ENCODE data around the gene PIM1.

GRCh38 chr6:37187321-37188022, 17.5 kb downstream of the PIM1 start:
- TF ChIP-seq CTCF (conservative IDR thresholded peaks at IDR 0.05; ENCODE audit: low read depth, low read length) (no peak), EZH2 (IDR thresholded peaks at IDR 0.05; ENCODE audit: borderline replicate concordance, low read depth, low read length, poor library complexity, severe bottlenecking) (no peak)

Data from A673 (cell line).